OCI-LY3 (cell line): ENCODE data around the gene TPCN2.

ENCODE experiments used
- EZH2phosphoT487 ChIP-seq: fragments of 200-600 bp; shearing (Covaris generic); IDR thresholded peaks from 2 replicates; pipeline ENCODE4 v1.6.1; 2018; ENCODE audit warnings: antibody characterized with exemption, mixed run types, low read depth
- TF ChIP-seq, protein P1 (sequence below): fragments of 200-600, 300-600 bp; sonication (generic); IDR thresholded peaks from 2 replicates; pipeline ENCODE4 v1.5.1; 2014; ENCODE audit warnings: antibody characterized with exemption, low read length, low read depth

DNA sequence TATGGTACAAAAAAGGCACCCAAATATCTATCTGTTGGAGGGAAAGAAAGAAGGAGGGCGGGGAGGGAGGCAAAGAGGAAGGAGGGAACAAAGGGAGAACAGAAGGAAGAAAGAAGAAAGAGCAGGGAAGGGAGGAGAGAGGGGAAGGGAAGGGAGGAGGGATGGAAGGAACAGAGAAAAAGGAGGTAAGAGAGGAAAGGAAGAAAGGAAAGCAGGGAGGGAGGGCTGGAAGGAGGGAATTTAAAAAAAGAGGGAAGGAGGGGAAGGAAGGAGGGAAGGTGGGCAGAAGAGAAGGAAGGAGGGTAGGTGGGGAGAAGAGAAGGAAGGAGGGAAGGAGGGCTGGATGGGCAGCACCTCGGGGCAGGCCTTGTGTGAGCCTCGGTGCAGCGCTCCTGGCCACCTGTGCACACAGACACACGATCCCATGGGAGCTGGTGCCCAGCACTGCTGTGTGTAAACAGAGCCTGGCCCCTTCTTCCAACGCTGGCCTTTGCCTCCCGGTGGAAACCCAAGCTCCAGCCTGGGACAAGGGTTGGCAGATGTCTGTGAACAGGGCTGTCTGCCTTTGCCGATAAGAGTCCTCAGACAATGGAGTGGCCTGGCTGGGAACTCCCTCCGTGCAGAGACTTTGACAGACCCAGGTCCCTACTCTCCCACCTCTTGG lies 130.2 kb downstream of the TPCN2 start:
- TF ChIP-seq, protein P1, sequence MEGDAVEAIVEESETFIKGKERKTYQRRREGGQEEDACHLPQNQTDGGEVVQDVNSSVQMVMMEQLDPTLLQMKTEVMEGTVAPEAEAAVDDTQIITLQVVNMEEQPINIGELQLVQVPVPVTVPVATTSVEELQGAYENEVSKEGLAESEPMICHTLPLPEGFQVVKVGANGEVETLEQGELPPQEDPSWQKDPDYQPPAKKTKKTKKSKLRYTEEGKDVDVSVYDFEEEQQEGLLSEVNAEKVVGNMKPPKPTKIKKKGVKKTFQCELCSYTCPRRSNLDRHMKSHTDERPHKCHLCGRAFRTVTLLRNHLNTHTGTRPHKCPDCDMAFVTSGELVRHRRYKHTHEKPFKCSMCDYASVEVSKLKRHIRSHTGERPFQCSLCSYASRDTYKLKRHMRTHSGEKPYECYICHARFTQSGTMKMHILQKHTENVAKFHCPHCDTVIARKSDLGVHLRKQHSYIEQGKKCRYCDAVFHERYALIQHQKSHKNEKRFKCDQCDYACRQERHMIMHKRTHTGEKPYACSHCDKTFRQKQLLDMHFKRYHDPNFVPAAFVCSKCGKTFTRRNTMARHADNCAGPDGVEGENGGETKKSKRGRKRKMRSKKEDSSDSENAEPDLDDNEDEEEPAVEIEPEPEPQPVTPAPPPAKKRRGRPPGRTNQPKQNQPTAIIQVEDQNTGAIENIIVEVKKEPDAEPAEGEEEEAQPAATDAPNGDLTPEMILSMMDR: no peak
- TF ChIP-seq EZH2phosphoT487: no peak
